WTC11 (cell line): ENCODE results near the gene ENGASE. TPM values are rescaled to one million over a fixed set of nuclear protein-coding genes. Genes with fewer than 3 reads are reported as not detected.

Source experiments
- ATAC-seq: fragments of 200-7000 bp; cut with Tn5 transposase; 2 replicates; pipeline ENCODE4 v1.10.0; 2021; ENCODE audit warnings: mild to moderate bottlenecking, moderate library complexity
- CTCF ChIA-PET: fragments of 300-600 bp; sonication (Branson Sonifier 250); formaldehyde crosslinking; loops from one replicate; lab custom pipeline; 2021; ENCODE audit warnings: antibody characterized with exemption; lab: Charles Lee
- POLR2A ChIA-PET: fragments of 350-600 bp; sonication (Branson Sonifier 250); formaldehyde crosslinking; loops from one replicate; lab custom pipeline; 2021; ENCODE audit warnings: antibody characterized with exemption; lab: Charles Lee
- DNase-seq: peaks from one replicate; pipeline ENCODE4 v3.0.0; 2021; ENCODE audit warnings: low spot score
- H3K27ac Mint-ChIP-seq: 2 replicates; pipeline ENCODE4 v1.8.0; 2021; ENCODE audit warnings: mixed read lengths
- H3K27me3 Mint-ChIP-seq: 2 replicates; pipeline ENCODE4 v1.8.0; 2021; ENCODE audit warnings: low read depth, mild to moderate bottlenecking, moderate library complexity, mixed read lengths
- H3K36me3 Mint-ChIP-seq: 2 replicates; pipeline ENCODE4 v1.8.0; 2021; ENCODE audit warnings: mixed read lengths
- H3K4me1 Mint-ChIP-seq: 2 replicates; pipeline ENCODE4 v1.8.0; 2022; ENCODE audit warnings: mixed read lengths
- H3K4me3 Mint-ChIP-seq: 2 replicates; pipeline ENCODE4 v1.8.0; 2021; ENCODE audit warnings: mild to moderate bottlenecking, moderate library complexity, mixed read lengths
- H3K9me3 Mint-ChIP-seq: 2 replicates; pipeline ENCODE4 v1.8.0; 2021; ENCODE audit warnings: mixed read lengths
- ATF3 ChIP-seq: sonication (generic); formaldehyde crosslinking; conservative IDR thresholded peaks from 2 replicates; pipeline ENCODE4 v1.8.1; 2022; ENCODE audit warnings: mild to moderate bottlenecking, missing genetic modification reagents
- CTCF ChIP-seq: fragments of 200-600 bp; IDR thresholded peaks from 2 replicates; pipeline ENCODE4 v1.8.0; 2022; ENCODE audit warnings: antibody characterized with exemption
- FOXP4 ChIP-seq: sonication (generic); formaldehyde crosslinking; IDR thresholded peaks from 2 replicates; pipeline ENCODE4 v1.8.0; 2022; ENCODE audit warnings: mild to moderate bottlenecking, missing genetic modification reagents
- GABPB1 ChIP-seq: sonication (generic); formaldehyde crosslinking; IDR thresholded peaks from 2 replicates; pipeline ENCODE4 v1.8.1; 2023; ENCODE audit warnings: mild to moderate bottlenecking, missing genetic modification reagents
- HMGA2 ChIP-seq: fragments of 250-450 bp; sonication (Bioruptor Pico); IDR thresholded peaks from 2 replicates; pipeline ENCODE4 v1.4.0; 2021; ENCODE audit warnings: mild to moderate bottlenecking, moderate library complexity
- IRF2 ChIP-seq: sonication (generic); formaldehyde crosslinking; IDR thresholded peaks from 2 replicates; pipeline ENCODE4 v1.8.0; 2022; ENCODE audit warnings: low read depth, missing genetic modification reagents, borderline replicate concordance
- KAT7 ChIP-seq: sonication (generic); formaldehyde crosslinking; IDR thresholded peaks from 2 replicates; pipeline ENCODE4 v1.8.1; 2023; ENCODE audit warnings: missing genetic modification reagents, mild to moderate bottlenecking, borderline replicate concordance
- MAX ChIP-seq: sonication (generic); formaldehyde crosslinking; IDR thresholded peaks from 2 replicates; pipeline ENCODE4 v1.8.0; 2022; ENCODE audit warnings: mild to moderate bottlenecking, missing genetic modification reagents
- NR1H2 ChIP-seq: sonication (generic); formaldehyde crosslinking; IDR thresholded peaks from 2 replicates; pipeline ENCODE4 v1.9.0; 2021; ENCODE audit warnings: mild to moderate bottlenecking, moderate library complexity, missing genetic modification reagents
- PREB ChIP-seq: sonication (generic); formaldehyde crosslinking; IDR thresholded peaks from 2 replicates; pipeline ENCODE4 v1.8.1; 2022; ENCODE audit warnings: mild to moderate bottlenecking, missing genetic modification reagents, moderate library complexity, borderline replicate concordance
- PRRX2 ChIP-seq: fragments of 250-450 bp; sonication (Bioruptor Pico); IDR thresholded peaks from 2 replicates; pipeline ENCODE4 v1.8.0; 2021; ENCODE audit warnings: mild to moderate bottlenecking
- USF1 ChIP-seq: sonication (generic); formaldehyde crosslinking; IDR thresholded peaks from 2 replicates; pipeline ENCODE4 v1.8.0; 2022; ENCODE audit warnings: mild to moderate bottlenecking, missing genetic modification reagents
- USF2 ChIP-seq: sonication (generic); formaldehyde crosslinking; IDR thresholded peaks from 2 replicates; pipeline ENCODE4 v1.8.1; 2023; ENCODE audit warnings: mild to moderate bottlenecking, missing genetic modification reagents, moderate library complexity
- ZBTB21 ChIP-seq: sonication (generic); formaldehyde crosslinking; IDR thresholded peaks from 2 replicates; pipeline ENCODE4 v1.8.1; 2023; ENCODE audit warnings: mild to moderate bottlenecking, missing genetic modification reagents, borderline replicate concordance
- ZBTB43 ChIP-seq: sonication (generic); formaldehyde crosslinking; IDR thresholded peaks from 2 replicates; pipeline ENCODE4 v1.8.1; 2023; ENCODE audit warnings: mild to moderate bottlenecking, missing genetic modification reagents
- ZNF121 ChIP-seq: sonication (generic); formaldehyde crosslinking; IDR thresholded peaks from 2 replicates; pipeline ENCODE4 v1.8.0; 2023; ENCODE audit warnings: missing genetic modification reagents
- ZNF138 ChIP-seq: sonication (generic); formaldehyde crosslinking; conservative IDR thresholded peaks from 2 replicates; pipeline ENCODE4 v1.8.1; 2022; ENCODE audit warnings: mild to moderate bottlenecking, moderate library complexity, missing genetic modification reagents
- ZNF232 ChIP-seq: sonication (generic); formaldehyde crosslinking; IDR thresholded peaks from 2 replicates; pipeline ENCODE4 v1.8.0; 2022; ENCODE audit warnings: mild to moderate bottlenecking, missing genetic modification reagents
- ZSCAN18 ChIP-seq: fragments of 250-450 bp; sonication (Bioruptor Pico); IDR thresholded peaks from 2 replicates; pipeline ENCODE4 v2.1.2; 2022; ENCODE audit warnings: mild to moderate bottlenecking, moderate library complexity
- total RNA-seq: library from RNA; stranded (reverse); gene quantifications from 3 replicates; pipeline ENCODE4 v1.2.3, GENCODE V29; 2021

Gene ENGASE
- total RNA-seq, 1 experiment from 2014 or later, result 41.6 TPM

GRCh38 chr17:79045001-79045729 is 29.5 kb upstream of the ENGASE start (continued):
- no peak for TF ChIP-seq FOXP4 (CRISPR knock-in tag)
- no peak for TF ChIP-seq ZNF232 (CRISPR knock-in tag)
- TF ChIP-seq ZBTB21 (CRISPR knock-in tag), result no peak
- TF ChIP-seq IRF2, result no peak
- TF ChIP-seq, all 79 proteins: peak for 0

GRCh38 chr17:79045842-79046196 is 28.8 kb upstream of the ENGASE start:
- no peak overlapping the region for H3K4me3 Mint-ChIP-seq
- DNase-seq (peak; percentile 84), ATAC-seq (peak; percentile 86)
- ChIA-PET CTCF (interaction anchor here (0.5 to 3.4 kb wide), 57 partner anchors 9 to 623 kb away, joined by 3 to 51 read pairs (median 4); partner anchors contain the start of genes CANT1, ENGASE and LGALS3BP), POLR2A (interaction anchor here (0.6 kb wide), 1 partner anchor 1945 kb away, joined by 5 read pairs; no protein-coding TSS in a partner anchor)
- peaks cover 13% of the 10 kb centered on the region for H3K9me3 Mint-ChIP-seq
- H3K36me3 Mint-ChIP-seq, result no peaks in the 10 kb centered on the region
- peaks cover 7% of the 10 kb centered on the region for H3K27me3 Mint-ChIP-seq
- no peak for TF ChIP-seq GABPB1 (CRISPR knock-in tag)
- TF ChIP-seq HMGA2, result no peak
- no peak for TF ChIP-seq ZNF121 (CRISPR knock-in tag)
- peak; percentile 81 for TF ChIP-seq CTCF
- TF ChIP-seq PRRX2, result no peak
- peak; percentile 39; the same call in 1 of the 2 replicates for TF ChIP-seq USF1 (CRISPR knock-in tag)
- peak; percentile 44; the same call in 1 of the 2 replicates for TF ChIP-seq USF2 (CRISPR knock-in tag)
- TF ChIP-seq ZSCAN18, result no peak
- TF ChIP-seq MAX (CRISPR knock-in tag), result 0 out of 2 replicates have a peak, but pooled peaks have one; percentile 45
- H3K27ac Mint-ChIP-seq, result no peak overlapping the region
- H3K4me1 Mint-ChIP-seq, result peaks cover 6% of the 10 kb centered on the region; the same call in 1 of the 2 replicates

- POLR2A ChIA-PET, result no interaction called here
- TF ChIP-seq ZSCAN18, result no peak
- no peak for TF ChIP-seq ATF3 (CRISPR knock-in tag)
- no peak for TF ChIP-seq KAT7
- TF ChIP-seq ZNF138 (CRISPR knock-in tag), result no peak
- TF ChIP-seq PREB, result no peak
- TF ChIP-seq NR1H2 (CRISPR knock-in tag), result no peak
- no peak for TF ChIP-seq ZBTB43
Measured at GRCh38 chr17:79046197-79046915, 28.3 kb upstream of the ENGASE start.

More at GRCh38 chr17:79046197-79046915, 28.3 kb upstream of the ENGASE start:
- peaks cover 6% of the 10 kb centered on the region; the same call in 1 of the 2 replicates for H3K4me1 Mint-ChIP-seq
- no peak for ATAC-seq
- CTCF ChIA-PET, result interaction anchor here (0.6 to 3.4 kb wide), 42 partner anchors 8 to 612 kb away, joined by 3 to 51 read pairs (median 5); partner anchors contain the start of genes CANT1, ENGASE and LGALS3BP
- DNase-seq, result no peak
- no peak overlapping the region for H3K27ac Mint-ChIP-seq
- H3K4me3 Mint-ChIP-seq, result no peak overlapping the region
- peaks cover 12% of the 10 kb centered on the region for H3K27me3 Mint-ChIP-seq
- H3K36me3 Mint-ChIP-seq, result no peaks in the 10 kb centered on the region
- peaks cover 17% of the 10 kb centered on the region for H3K9me3 Mint-ChIP-seq
